Activated CD4-positive, alpha-beta memory T cell treated with anti-CD3 and anti-CD28 coated beads, Interleukin-2, amount 10 ng/mL, durations not matched to agents 7 days and 5 days (primary cell): ENCODE data around the gene NADSYN1. TPM values are rescaled to one million over a fixed set of nuclear protein-coding genes. Genes with fewer than 3 reads are reported as not detected.
"Not testable (repeated sequence)": the region's sequence is repeated elsewhere in the genome, so short reads cannot be mapped to it uniquely, and the experiment has no call there.

Experiments
- CTCF ChIA-PET: fragments of 350-600 bp; sonication (Branson Sonifier 250); formaldehyde crosslinking; loops from one replicate; lab custom pipeline; 2021; ENCODE audit warnings: antibody characterized with exemption, inconsistent platforms; lab: Charles Lee
- POLR2A ChIA-PET: fragments of 350-600 bp; sonication (Branson Sonifier 250); formaldehyde crosslinking; loops from one replicate; lab custom pipeline; 2021; ENCODE audit warnings: antibody characterized with exemption; lab: Charles Lee
- DNase-seq: peaks from one replicate; pipeline ENCODE4 v3.0.0-alpha.2; 2020
- H3K27ac Mint-ChIP-seq: one replicate; pipeline ENCODE4 v1.8.0; 2021; ENCODE audit warnings: mild to moderate bottlenecking, mixed read lengths
- H3K27me3 Mint-ChIP-seq: one replicate; pipeline ENCODE4 v1.8.0; 2021; ENCODE audit warnings: mixed read lengths
- H3K36me3 Mint-ChIP-seq: one replicate; pipeline ENCODE4 v1.8.0; 2021; ENCODE audit warnings: low read depth, mixed read lengths
- H3K4me1 Mint-ChIP-seq: one replicate; pipeline ENCODE4 v1.8.0; 2021; ENCODE audit warnings: mixed read lengths
- H3K4me3 Mint-ChIP-seq: one replicate; pipeline ENCODE4 v1.8.0; 2021; ENCODE audit warnings: mild to moderate bottlenecking, mixed read lengths
- H3K9me3 Mint-ChIP-seq: one replicate; pipeline ENCODE4 v1.8.0; 2021; ENCODE audit warnings: mixed read lengths
- total RNA-seq, 2 experiments: library from RNA; stranded (reverse); gene quantifications; one replicate each; pipeline ENCODE4 v1.2.3, GENCODE V29; 2021

NADSYN1 gene
- total RNA-seq, 2 experiments from 2014 or later, result 141 to 142 TPM

- H3K27me3 Mint-ChIP-seq, H3K4me3 Mint-ChIP-seq, POLR2A ChIA-PET, H3K36me3 Mint-ChIP-seq, H3K4me1 Mint-ChIP-seq, CTCF ChIA-PET, H3K27ac Mint-ChIP-seq, DNase-seq: not testable (repeated sequence)
- peaks cover 14% of the 10 kb centered on the region for H3K9me3 Mint-ChIP-seq
Measured at GRCh38 chr11:71540521-71541304, 87.7 kb downstream of the NADSYN1 start.

- peaks cover 1% of the 10 kb centered on the region for H3K4me1 Mint-ChIP-seq
- peaks cover 17% of the 10 kb centered on the region for H3K9me3 Mint-ChIP-seq
- H3K4me3 Mint-ChIP-seq, result no peak overlapping the region
- no peaks in the 10 kb centered on the region for H3K36me3 Mint-ChIP-seq
- ChIA-PET POLR2A (no interaction called here), CTCF (no interaction called here)
- H3K27me3 Mint-ChIP-seq, result peaks cover 10% of the 10 kb centered on the region
- no peak overlapping the region for H3K27ac Mint-ChIP-seq
- no peak for DNase-seq
Measured at GRCh38 chr11:71542382-71542781, 89.4 kb downstream of the NADSYN1 start.

DNA sequence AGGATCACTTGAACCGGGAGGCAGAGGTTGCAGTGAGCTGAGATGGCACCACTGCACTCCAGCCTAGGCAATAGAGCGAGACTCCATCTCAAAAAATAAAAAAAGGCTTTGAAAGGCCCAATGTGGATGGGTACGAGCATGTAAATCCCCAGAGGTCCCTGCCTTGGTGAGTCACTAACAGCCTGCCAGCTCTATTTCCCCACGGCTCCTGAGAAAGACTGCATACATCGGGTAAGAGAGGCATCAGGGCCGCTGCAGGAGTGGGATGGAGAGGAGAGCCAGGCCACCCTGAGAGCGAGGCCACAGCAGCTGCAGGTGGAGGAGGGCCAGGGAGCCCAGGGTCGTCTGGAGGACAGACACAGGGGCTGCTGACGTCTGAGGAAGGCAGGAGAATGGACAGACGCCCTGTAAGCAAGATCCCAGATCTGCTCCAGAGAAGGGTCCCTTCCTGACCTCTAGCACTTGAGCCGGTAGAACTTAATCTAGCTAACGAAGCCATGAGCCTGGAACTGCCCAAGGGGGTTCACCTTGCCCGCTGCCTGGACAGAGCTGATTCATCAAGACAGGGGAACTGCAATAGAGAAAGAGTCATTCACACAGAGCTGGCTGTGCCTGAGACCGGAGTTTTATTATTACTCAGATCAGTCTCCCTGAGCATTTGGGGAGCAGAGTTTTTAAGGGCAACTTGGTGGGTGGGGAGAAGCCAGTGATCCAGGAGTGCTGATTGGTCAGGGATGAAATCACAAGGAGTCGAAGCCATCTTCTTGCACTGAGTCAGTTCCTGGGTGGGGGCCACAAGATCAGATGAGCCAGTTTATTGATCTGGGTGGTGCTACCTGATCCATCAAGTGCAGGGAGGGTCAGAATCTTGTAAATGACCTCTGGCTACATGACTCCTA is 90.1 kb downstream of the NADSYN1 start:
- no peaks in the 10 kb centered on the region for H3K36me3 Mint-ChIP-seq
- no peak overlapping the region for H3K27ac Mint-ChIP-seq
- H3K4me3 Mint-ChIP-seq, result no peak overlapping the region
- DNase-seq, result no peak
- ChIA-PET CTCF (no interaction called here), POLR2A (no interaction called here)
- H3K4me1 Mint-ChIP-seq, result peaks cover 1% of the 10 kb centered on the region
- H3K27me3 Mint-ChIP-seq, result peaks cover 10% of the 10 kb centered on the region
- H3K9me3 Mint-ChIP-seq, result peaks cover 17% of the 10 kb centered on the region

GRCh38 chr11:71543866-71544265 is 90.9 kb downstream of the NADSYN1 start:
- peaks cover 1% of the 10 kb centered on the region for H3K4me1 Mint-ChIP-seq
- H3K27ac Mint-ChIP-seq, result no peak overlapping the region
- peaks cover 17% of the 10 kb centered on the region for H3K9me3 Mint-ChIP-seq
- H3K4me3 Mint-ChIP-seq, result no peak overlapping the region
- H3K36me3 Mint-ChIP-seq, result no peaks in the 10 kb centered on the region
- ChIA-PET POLR2A (no interaction called here), CTCF (no interaction called here)
- DNase-seq, result no peak
- peaks cover 10% of the 10 kb centered on the region for H3K27me3 Mint-ChIP-seq

DNA sequence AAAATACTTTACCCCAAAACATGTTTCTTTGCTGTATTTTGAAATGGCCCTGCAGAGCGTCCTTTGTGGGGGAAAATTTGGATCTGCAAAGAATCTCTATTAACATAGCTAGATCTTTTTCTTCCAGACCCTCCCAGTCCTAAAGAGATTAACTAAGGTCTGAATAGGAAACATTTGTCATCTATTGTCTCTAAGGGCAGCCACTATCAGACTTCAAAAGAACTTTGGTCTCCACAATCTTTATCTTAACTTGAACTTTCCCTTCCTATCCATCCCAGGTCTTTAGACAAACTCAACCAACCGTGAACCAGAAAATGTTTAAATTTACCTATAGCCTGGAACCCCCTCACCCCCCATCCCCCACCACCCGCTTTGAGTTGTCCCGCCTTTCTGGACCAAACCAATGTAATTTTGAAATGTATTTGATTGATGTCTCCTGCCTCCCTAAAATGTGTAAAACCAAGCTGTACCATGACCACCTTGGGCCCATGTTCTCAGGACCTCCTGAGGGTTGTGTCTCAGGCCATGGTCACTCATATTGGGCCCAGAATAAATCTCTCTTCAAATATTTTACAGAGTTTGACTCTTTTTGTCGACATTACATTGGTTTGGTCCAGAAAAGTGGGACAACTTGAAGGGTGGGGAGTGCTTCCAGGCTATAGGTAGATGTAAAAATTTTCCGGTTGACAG is 91.7 kb downstream of the NADSYN1 start:
- Mint-ChIP-seq H3K4me3 (no peak overlapping the region), H3K27ac (no peak overlapping the region), H3K27me3 (peaks cover 15% of the 10 kb centered on the region), H3K9me3 (peaks cover 17% of the 10 kb centered on the region), H3K36me3 (no peaks in the 10 kb centered on the region), H3K4me1 (peaks cover 1% of the 10 kb centered on the region)
- ChIA-PET POLR2A (no interaction called here), CTCF (no interaction called here)
- no peak for DNase-seq

DNA sequence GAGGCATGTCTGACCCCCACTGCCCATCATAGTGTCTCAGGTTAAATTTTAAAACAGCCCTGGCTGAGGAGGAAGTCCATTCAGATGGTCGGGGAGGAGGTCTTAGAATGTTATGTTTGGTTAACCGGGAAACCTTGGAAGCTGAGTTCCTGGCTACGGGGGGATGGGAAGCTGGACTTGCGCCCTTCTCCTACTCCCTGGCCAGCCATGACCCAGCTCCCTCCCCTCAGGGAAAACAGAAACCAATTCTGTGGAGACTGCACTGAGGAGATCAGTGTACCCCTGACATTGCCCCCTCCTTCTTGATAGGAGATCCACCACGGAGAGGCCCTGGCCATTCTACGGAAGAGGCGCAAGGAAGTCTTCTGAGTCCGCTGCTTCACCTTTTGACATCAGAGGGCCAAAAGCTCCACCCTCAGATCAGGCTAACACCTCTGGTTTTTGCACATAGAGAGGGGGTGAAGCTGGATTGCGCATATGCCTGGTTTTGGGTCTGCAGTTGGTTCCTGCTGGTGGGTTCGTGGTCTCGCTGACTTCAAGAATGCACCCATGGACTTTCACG is 92.5 kb downstream of the NADSYN1 start:
- POLR2A ChIA-PET, result no interaction called here
- H3K9me3 Mint-ChIP-seq, result peaks cover 17% of the 10 kb centered on the region

GRCh38 chr11:71548120-71548519 is 95.1 kb downstream of the NADSYN1 start, which contains the start of gene KRTAP5-9:
Gene KRTAP5-9 (plus strand): TSS chr11:71548420. CDS start chr11:71548658, 238 bp downstream.
- CTCF ChIA-PET, result no interaction called here
- H3K27ac Mint-ChIP-seq, result no peak within 1 kb of the TSS
- H3K27me3 Mint-ChIP-seq, result peaks cover 16% of the 10 kb centered on the region
- no peak for DNase-seq
- no peaks in the 10 kb centered on the region for H3K36me3 Mint-ChIP-seq
- no peak within 1 kb of the TSS for H3K4me3 Mint-ChIP-seq
- POLR2A ChIA-PET, result no interaction called here
- H3K9me3 Mint-ChIP-seq, result peaks cover 5% of the 10 kb centered on the region
- no peaks in the 10 kb centered on the region for H3K4me1 Mint-ChIP-seq

More for the DNA sequence above, 92.5 kb downstream of the NADSYN1 start:
- H3K4me3 Mint-ChIP-seq, result no peak overlapping the region
- CTCF ChIA-PET, result interaction anchor here (1.5 kb wide), 1 partner anchor 18 kb away, joined by 3 read pairs; no protein-coding TSS in a partner anchor
- peaks cover 16% of the 10 kb centered on the region for H3K27me3 Mint-ChIP-seq
- H3K36me3 Mint-ChIP-seq, result no peaks in the 10 kb centered on the region
- no peak for DNase-seq
- H3K27ac Mint-ChIP-seq, result no peak overlapping the region
- peaks cover 1% of the 10 kb centered on the region for H3K4me1 Mint-ChIP-seq

GRCh38 chr11:71548716-71549151 is 95.7 kb downstream of the NADSYN1 start:
- Mint-ChIP-seq H3K27ac (no peak overlapping the region), H3K9me3 (peaks cover 5% of the 10 kb centered on the region), H3K4me3 (no peak overlapping the region), H3K36me3 (no peaks in the 10 kb centered on the region), H3K27me3 (peaks cover 16% of the 10 kb centered on the region), H3K4me1 (no peaks in the 10 kb centered on the region)
- ChIA-PET CTCF (no interaction called here), POLR2A (no interaction called here)
- DNase-seq, result no peak

Other genes starting within 250 kb of the NADSYN1 start
- not detected for gene SHANK2, start 200.6 kb upstream of the NADSYN1 start, total RNA-seq
- gene DHCR7, start 4.8 kb upstream of the NADSYN1 start, total RNA-seq, result 10 to 100 TPM; 74.4 to 79.6 TPM
- gene KRTAP5-7, start 74.1 kb downstream of the NADSYN1 start, total RNA-seq, result not detected
- gene KRTAP5-8, start 84.8 kb downstream of the NADSYN1 start, total RNA-seq, result not detected
- gene KRTAP5-9, start 95.2 kb downstream of the NADSYN1 start, total RNA-seq, result not detected
- under 1 TPM in 1 of 2 experiments, not detected in 1; 0.20 TPM for gene KRTAP5-10, start 112.4 kb downstream of the NADSYN1 start, total RNA-seq
- not detected for gene KRTAP5-11, start 129.7 kb downstream of the NADSYN1 start, total RNA-seq